B cell (primary cell): ENCODE measurements around the gene KCTD10. TPM values are rescaled to one million over a fixed set of nuclear protein-coding genes. Genes with fewer than 3 reads are reported as not detected.

Source experiments
- ATAC-seq: fragments of 200-7000 bp; cut with Tn5 transposase; one replicate; pipeline ENCODE4 v1.10.0; 2021; ENCODE audit warnings: low read depth, mild to moderate bottlenecking, moderate number of reproducible peaks, moderate library complexity
- CTCF ChIA-PET: fragments of 350-600 bp; sonication (Branson Sonifier 250); formaldehyde crosslinking; loops from one replicate; lab custom pipeline; 2021; ENCODE audit warnings: antibody characterized with exemption, inconsistent platforms; lab: Charles Lee
- POLR2A ChIA-PET: fragments of 350-600 bp; sonication (Branson Sonifier 250); formaldehyde crosslinking; loops from one replicate; lab custom pipeline; 2021; ENCODE audit warnings: antibody characterized with exemption; lab: Charles Lee
- DNase-seq: peaks from one replicate; pipeline ENCODE4 v3.0.0; 2013
- H2AFZ ChIP-seq: 2 replicates; pipeline ENCODE4 v1.6.1; 2012; ENCODE audit warnings: mild to moderate bottlenecking, low read depth, low read length; ENCODE audit not compliant: insufficient read depth, poor library complexity, severe bottlenecking
- H3K27ac ChIP-seq, 2 donors: 1 replicate in 1 of 2; 2 replicates in 1 of 2; pipeline ENCODE4 v1.5.1; 2012 to 2013; ENCODE audit warnings: low read length in 2 of 2, mild to moderate bottlenecking in 2 of 2, moderate library complexity in 1 of 2
- H3K27me3 ChIP-seq, 4 experiments: fragments of 200-600 bp in 1 of 4; sonication (generic) in 1 of 4; replicated peaks in 1 of 4; 1 replicate in 2 of 4; 2 replicates in 2 of 4; pipeline versions ENCODE4 v1.6.1 to v1.7.0; 2013 to 2016; ENCODE audit warnings: low read length in 3 of 4, mild to moderate bottlenecking in 2 of 4, mixed read lengths in 1 of 4, moderate library complexity in 1 of 4; ENCODE audit not compliant: insufficient read depth in 4 of 4, control insufficient read depth in 3 of 4; ENCODE audit errors: control extremely low read depth in 1 of 4
- H3K36me3 ChIP-seq, 2 experiments: replicated peaks in 1 of 2; 1 replicate in 1 of 2; 2 replicates in 1 of 2; pipeline versions ENCODE4 v1.6.1 to v1.7.1; 2013; ENCODE audit warnings: low read length in 1 of 2; ENCODE audit not compliant: insufficient read depth in 2 of 2, control insufficient read depth in 1 of 2; ENCODE audit errors: control extremely low read depth in 1 of 2, extremely low read depth in 1 of 2
- H3K4me1 ChIP-seq, 2 donors: fragments of 200-600 bp in 1 of 2; sonication (generic) in 1 of 2; 1 replicate in 1 of 2; 2 replicates in 1 of 2; pipeline versions ENCODE4 v1.5.1 to v1.6.1; 2013 to 2017; ENCODE audit warnings: low read length in 2 of 2; ENCODE audit not compliant: control insufficient read depth in 2 of 2, insufficient read depth in 2 of 2
- H3K4me2 ChIP-seq: replicated peaks from 2 replicates; pipeline ENCODE3; 2012; ENCODE audit warnings: mild to moderate bottlenecking, low read depth, low read length; ENCODE audit not compliant: poor library complexity, severe bottlenecking
- H3K4me3 ChIP-seq, 5 experiments: fragments of 200-600 bp in 1 of 5; sonication (generic) in 1 of 5; 1 replicate in 3 of 5; 2 replicates in 2 of 5; pipeline versions ENCODE4 v1.5.1 to v1.7.0; 2011 to 2016; ENCODE audit warnings: low read length in 4 of 5, mild to moderate bottlenecking in 4 of 5, low read depth in 2 of 5, control low read depth in 1 of 5, moderate library complexity in 1 of 5; ENCODE audit not compliant: insufficient read depth in 1 of 5; ENCODE audit errors: control extremely low read depth in 1 of 5, extremely low read depth in 1 of 5
- H3K79me2 ChIP-seq: fragments of 200-600 bp; sonication (generic); one replicate; pipeline ENCODE4 v1.6.0; 2016; ENCODE audit warnings: low read length; ENCODE audit not compliant: control insufficient read depth, insufficient read depth
- H3K9ac ChIP-seq: fragments of 200-600 bp; sonication (generic); 2 replicates; pipeline ENCODE4 v1.6.1; 2017; ENCODE audit warnings: mild to moderate bottlenecking, low read length, moderate library complexity
- H3K9me3 ChIP-seq, 3 donors: one replicate each; pipeline versions ENCODE4 v1.6.1 to v1.7.1; 2013; ENCODE audit warnings: low read length in 2 of 3; ENCODE audit not compliant: control insufficient read depth in 2 of 3, insufficient read depth in 1 of 3; ENCODE audit errors: control extremely low read depth in 1 of 3
- H4K20me1 ChIP-seq: 2 replicates; pipeline ENCODE4 v1.6.0; 2012; ENCODE audit warnings: mild to moderate bottlenecking, low read length; ENCODE audit not compliant: insufficient read depth, control insufficient read depth, poor library complexity, severe bottlenecking
- H3K27ac Mint-ChIP-seq: one replicate; pipeline ENCODE4 v1.8.0; 2021; ENCODE audit warnings: mixed read lengths
- H3K27me3 Mint-ChIP-seq: one replicate; pipeline ENCODE4 v1.8.0; 2021; ENCODE audit warnings: mixed read lengths
- H3K4me1 Mint-ChIP-seq: one replicate; pipeline ENCODE4 v1.8.0; 2021; ENCODE audit warnings: mixed read lengths
- H3K4me3 Mint-ChIP-seq: one replicate; pipeline ENCODE4 v1.8.0; 2021; ENCODE audit warnings: mixed read lengths
- H3K9me3 Mint-ChIP-seq: one replicate; pipeline ENCODE4 v1.8.0; 2022; ENCODE audit warnings: mixed read lengths; ENCODE audit not compliant: insufficient read depth
- CTCF ChIP-seq: fragments of 200-600 bp; IDR thresholded peaks from one replicate; pipeline ENCODE4 v1.8.0; 2022; ENCODE audit warnings: antibody characterized with exemption, mild to moderate bottlenecking
- EZH2 ChIP-seq: IDR thresholded peaks from 2 replicates; pipeline ENCODE4 v1.6.1; 2012; ENCODE audit warnings: borderline replicate concordance, low read depth, mild to moderate bottlenecking, moderate library complexity, low read length; ENCODE audit not compliant: insufficient read depth, poor library complexity, severe bottlenecking
- WGBS: methylation state at CpG from one replicate; pipeline ENCODE4 v1.1.5; 2013; ENCODE audit warnings: missing lambda C conversion rate; ENCODE audit not compliant: insufficient coverage; 5-methylcytosine and 5-hydroxymethylcytosine counted together
- intact Hi-C: fragments of 100-400 bp; cut with micrococcal nuclease; formaldehyde crosslinking; loops from one replicate; pipeline ENCODE4 v1.10.0; 2022
- polyA plus RNA-seq: library from polyadenylated mRNA; depleted of rRNA; stranded (reverse); fragments of >200 nt; gene quantifications from 2 replicates; pipeline ENCODE4 v1.2.3, GENCODE V29; 2012
- total RNA-seq, 2 donors: library from RNA; stranded (reverse); fragments of 120-200 nt in 1 of 2; gene quantifications; 1 replicate in 1 of 2; 2 replicates in 1 of 2; pipeline versions ENCODE4 v1.2.3 to v1.2.4, GENCODE V29; 2013 to 2022

Gene KCTD10
- total and polyA plus RNA-seq, 2 donors (not counting 1 experiment from before 2014, with no cell fraction given) = 15.4 to 30.9 TPM

DNA sequence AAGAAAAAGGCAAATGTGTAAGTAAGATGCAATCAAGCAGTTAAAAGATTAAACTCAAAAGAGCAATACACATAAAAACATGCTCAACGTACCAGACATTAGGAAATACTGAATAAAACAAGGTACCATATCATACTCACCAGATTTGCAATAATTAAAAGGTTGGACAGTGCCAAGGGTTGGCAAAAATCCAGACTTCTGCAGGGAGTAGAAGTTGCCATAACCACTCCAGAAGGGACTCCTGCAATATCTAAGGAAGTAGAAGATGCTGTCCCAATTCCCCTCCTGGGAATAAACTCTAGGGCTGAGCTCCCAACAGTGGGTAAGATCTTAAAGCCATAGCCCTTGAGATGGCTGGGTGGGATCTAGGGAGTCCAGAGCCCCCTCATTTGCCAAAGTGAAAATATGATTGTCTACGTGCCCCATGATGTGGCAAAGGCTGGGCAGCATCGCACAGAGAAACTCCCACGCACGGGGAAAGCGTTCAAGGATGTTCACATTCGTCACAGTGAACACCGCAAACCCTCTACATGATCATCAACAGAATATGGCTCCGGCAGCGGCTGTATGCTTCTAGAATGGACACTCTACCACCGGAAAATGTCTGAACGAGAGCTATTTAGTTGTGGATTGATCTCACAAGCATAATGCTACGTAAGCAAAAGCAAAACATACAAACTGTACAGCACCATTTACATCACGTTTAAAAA is 12.3 kb downstream of the KCTD10 start:
- CTCF ChIA-PET = no interaction called here
- Histone ChIP-seq H3K4me1 (peaks cover 8 to 11% of the 10 kb centered on the region in 2 donors), H3K4me2 (no peak overlapping the region), H2AFZ (no peak overlapping the region), H3K4me3 (no peak overlapping the region), H3K79me2 (peaks cover 96% of the 10 kb centered on the region), H4K20me1 (peaks cover 59% of the 10 kb centered on the region), H3K9me3 (no peaks in the 10 kb centered on the region), H3K9ac (no peak overlapping the region), H3K36me3 (peaks cover 0 to 38% of the 10 kb centered on the region in 2 experiments), H3K27ac (no peak overlapping the region), H3K27me3 (no peaks in the 10 kb centered on the region)
- intact Hi-C loops = no loop called here
- ATAC-seq (no peak), DNase-seq (no peak)
- no peak overlapping the region for H3K27ac Mint-ChIP-seq
- H3K27me3 Mint-ChIP-seq = no peaks in the 10 kb centered on the region
- POLR2A ChIA-PET = no interaction called here
- WGBS = 98% methylated on average over 7 of the region's 14 CpGs
- TF ChIP-seq EZH2 = no peak
- H3K9me3 Mint-ChIP-seq = no peaks in the 10 kb centered on the region
- H3K4me1 Mint-ChIP-seq = peaks cover 21% of the 10 kb centered on the region
- no peak overlapping the region for H3K4me3 Mint-ChIP-seq

DNA sequence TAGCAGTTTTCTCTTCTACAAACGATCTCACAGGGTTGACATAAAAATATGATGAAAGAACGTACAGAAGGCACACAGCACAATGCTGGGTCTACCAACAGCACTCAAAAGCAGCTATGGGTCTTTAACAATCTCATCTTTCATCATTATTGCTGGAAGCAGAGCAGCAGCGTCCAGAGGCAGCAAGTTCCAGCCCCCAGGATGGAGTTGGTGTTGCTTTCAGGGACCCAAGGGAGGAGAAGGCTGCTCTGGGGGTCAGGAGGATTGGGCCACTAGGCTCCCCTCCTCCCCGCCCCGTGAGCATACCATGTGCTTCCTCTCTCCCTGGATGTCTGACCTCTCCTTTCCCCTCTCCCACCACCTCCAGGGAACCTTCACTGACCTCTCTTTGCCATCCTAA is 13.3 kb downstream of the KCTD10 start:
- no peak overlapping the region for H3K4me3 Mint-ChIP-seq
- no peaks in the 10 kb centered on the region for H3K9me3 Mint-ChIP-seq
- H3K27ac Mint-ChIP-seq = no peak overlapping the region
- Histone ChIP-seq H3K4me2 (no peak overlapping the region), H2AFZ (no peak overlapping the region), H3K79me2 (peaks cover 85% of the 10 kb centered on the region), H3K27ac (no peak overlapping the region), H3K9me3 (no peaks in the 10 kb centered on the region), H4K20me1 (peaks cover 51% of the 10 kb centered on the region), H3K4me1 (peaks cover 8 to 11% of the 10 kb centered on the region in 2 donors), H3K4me3 (no peak overlapping the region), H3K36me3 (peaks cover 0 to 30% of the 10 kb centered on the region in 2 experiments), H3K27me3 (no peaks in the 10 kb centered on the region), H3K9ac (no peak overlapping the region)
- no peaks in the 10 kb centered on the region for H3K27me3 Mint-ChIP-seq
- DNase-seq = no peak
- ATAC-seq = no peak
- ChIA-PET CTCF (interaction anchor here (1.0 kb wide), 1 partner anchor 34 kb away, joined by 3 read pairs; no protein-coding TSS in a partner anchor), POLR2A (no interaction called here)
- TF ChIP-seq EZH2 = no peak
- no peak for TF ChIP-seq CTCF
- peaks cover 21% of the 10 kb centered on the region for H3K4me1 Mint-ChIP-seq
- WGBS = 40% methylated on average over 1 of the region's 5 CpGs
- intact Hi-C loops = no loop called here
